ENCODE measurements around the gene ICE2. TPM values are rescaled to one million over a fixed set of nuclear protein-coding genes. Genes with fewer than 3 reads are reported as not detected.

The ICE2 gene
- total and polyA plus RNA-seq, 2 of the 8 experiments (the other 6 are each of a cell fraction or from before 2014, with no cell fraction given): 40.0 to 87.3 TPM

- H4K8ac ChIP-seq (ENCODE audit: extremely low read depth, insufficient read depth, low read length): no peak overlapping the region
- peaks cover 7% of the 10 kb centered on the region for H3K79me1 ChIP-seq (ENCODE audit: low read depth, low read length)
- no peak overlapping the region for H3K18ac ChIP-seq (ENCODE audit: extremely low read depth, low read length)
- no peak overlapping the region for H3K56ac ChIP-seq (replicated peaks; ENCODE audit: insufficient read length, low read depth, low read length)
- no peak for TF ChIP-seq KDM5A (IDR thresholded peaks at IDR 0.05; ENCODE audit: low read length)
- no peak for TF ChIP-seq SIN3A (conservative IDR thresholded peaks at IDR 0.05 in 1 of 2, IDR thresholded peaks at IDR 0.05 in 1 of 2; ENCODE audit: low read depth in 1 of 2, low read length in 2 of 2)
- TF ChIP-seq CEBPB (IDR thresholded peaks at IDR 0.05; ENCODE audit: low read depth, low read length): no peak
- TF ChIP-seq CTBP2 (IDR thresholded peaks at IDR 0.05; ENCODE audit: borderline replicate concordance, insufficient read depth, insufficient read length, low read length): no peak
- H3K79me2 ChIP-seq (ENCODE audit: control insufficient read depth in 1 of 2, insufficient read depth in 2 of 2, low read length in 2 of 2): peaks cover 7 to 28% of the 10 kb centered on the region in 2 experiments; a peak in 3 of 4 replicates
- no peak overlapping the region for H4K5ac ChIP-seq (ENCODE audit: insufficient read length, low read depth, low read length)
- no peak overlapping the region for H3K9ac ChIP-seq (replicated peaks in 1 of 4; ENCODE audit: extremely low read depth in 1 of 4, low read depth in 3 of 4, low read length in 3 of 4)
- no peak overlapping the region for H2AFZ ChIP-seq (ENCODE audit: low read length)
- ChIA-PET POLR2A (ENCODE audit: partially characterized antibody) (interaction anchor here (0.7 to 1.1 kb wide), 2 partner anchors 30 to 483 kb away, joined by 3 read pairs; no protein-coding TSS in a partner anchor), CTCF (ENCODE audit: partially characterized antibody) (interaction anchor here (0.6 to 1.5 kb wide), 3 partner anchors 103 to 643 kb away, joined by 3 to 4 read pairs (median 3); no protein-coding TSS in a partner anchor)
- WGBS, 2 experiments (ENCODE audit: extremely low coverage in 1 of 2, insufficient coverage in 1 of 2, insufficient read length in 1 of 2, insufficient replicate concordance in 2 of 2, low coverage in 1 of 2, low lambda C conversion rate in 2 of 2, missing lambda C conversion rate in 1 of 2): 96% methylated on average over 1 of the region's 1 CpG; no CpG with 5 or more reads in 1 of the 2 experiments
- no peak overlapping the region for H3K4ac ChIP-seq (replicated peaks; ENCODE audit: insufficient read length, low read depth, low read length)
- no peak overlapping the region for H2BK120ac ChIP-seq (replicated peaks; ENCODE audit: low read depth, low read length)
- H2BK20ac ChIP-seq (ENCODE audit: low read length): no peak overlapping the region
- peaks cover 0 to 3% of the 10 kb centered on the region in 2 experiments for H4K20me1 ChIP-seq (replicated peaks in 1 of 2; ENCODE audit: control insufficient read depth in 1 of 2, insufficient read depth in 2 of 2, low read length in 2 of 2)
- peaks cover 2 to 12% (median 7%) of the 10 kb centered on the region in 4 experiments; a peak in 6 of 7 replicates for H3K4me1 ChIP-seq (replicated peaks in 1 of 4; ENCODE audit: control insufficient read depth in 3 of 4, insufficient read depth in 4 of 4, low read length in 3 of 4)
- no peak overlapping the region for H2BK15ac ChIP-seq (ENCODE audit: low read length)
- no peak overlapping the region for H2BK12ac ChIP-seq (ENCODE audit: low read depth, low read length)
- peak overlapping the region in 1 of 4 experiments; percentile 83; a peak in 1 of 8 replicates for H3K4me3 ChIP-seq (ENCODE audit: extremely low read depth in 1 of 4, insufficient read depth in 2 of 4, low read depth in 3 of 4, low read length in 4 of 4)
- H3K36me3 ChIP-seq (ENCODE audit: control insufficient read depth in 2 of 4, insufficient read depth in 4 of 4, low read length in 3 of 4): peaks cover 0 to 45% (median 9%) of the 10 kb centered on the region in 4 experiments; a peak in 7 of 8 replicates
- H3K4me2 ChIP-seq (ENCODE audit: insufficient read depth in 1 of 2, low read depth in 2 of 2, low read length in 2 of 2): peak overlapping the region in 1 of 2 experiments; percentile 93; a peak in 2 of 4 replicates
- H3K23ac ChIP-seq (ENCODE audit: insufficient read length): no peak overlapping the region
- FAIRE-seq (no peak), DNase-seq (ENCODE audit: low read depth in 1 of 2, low spot score in 2 of 2) (no peak)
- no peak overlapping the region for H3K14ac ChIP-seq (ENCODE audit: insufficient read length)
- peaks cover 9% of the 10 kb centered on the region for H3K23me2 ChIP-seq (ENCODE audit: low read depth, low read length)
- H3K27ac ChIP-seq (ENCODE audit: low read depth, low read length): no peak overlapping the region
- H2BK5ac ChIP-seq (ENCODE audit: low read depth, low read length): no peak overlapping the region
- H3K9me3 ChIP-seq (ENCODE audit: insufficient read depth in 2 of 2, low read depth in 1 of 2, low read length in 1 of 2): no peaks in the 10 kb centered on the region
- H4K91ac ChIP-seq (replicated peaks; ENCODE audit: insufficient read length, low read length): no peak overlapping the region
- H2AK5ac ChIP-seq (ENCODE audit: low read depth, low read length): no peak overlapping the region
- H3K27me3 ChIP-seq (replicated peaks in 1 of 4; ENCODE audit: control insufficient read depth in 3 of 4, extremely low read depth in 1 of 4, insufficient read depth in 3 of 4, low read length in 3 of 4): no peaks in the 10 kb centered on the region
Observed at GRCh38 chr15:60477164-60477563, 1.8 kb downstream of the ICE2 start.

Measured in H1 (cell line).